Mucosa of gallbladder (tissue), 1 donor: ENCODE measurements around the gene GPRIN2. TPM values are rescaled to one million over a fixed set of nuclear protein-coding genes. Genes with fewer than 3 reads are reported as not detected.
A peak's percentile ranks its signal among the peaks of the same experiment; 100 is the strongest.
"Not testable (repeated sequence)": the region's sequence is repeated elsewhere in the genome, so short reads cannot be mapped to it uniquely, and the experiment has no call there.

ENCODE experiments used
- DNase-seq: peaks from one replicate; pipeline ENCODE4 v3.0.0-alpha.2; 2020; ENCODE audit warnings: low spot score
- total RNA-seq: library from RNA; stranded (reverse); gene quantifications from one replicate; pipeline ENCODE4 v1.2.1, GENCODE V29; 2021
- donor health status: DM: no; HTN: no; CAD: no.

Gene GPRIN2
- total RNA-seq, 1 donor from 2014 or later: 14.8 TPM

DNA sequence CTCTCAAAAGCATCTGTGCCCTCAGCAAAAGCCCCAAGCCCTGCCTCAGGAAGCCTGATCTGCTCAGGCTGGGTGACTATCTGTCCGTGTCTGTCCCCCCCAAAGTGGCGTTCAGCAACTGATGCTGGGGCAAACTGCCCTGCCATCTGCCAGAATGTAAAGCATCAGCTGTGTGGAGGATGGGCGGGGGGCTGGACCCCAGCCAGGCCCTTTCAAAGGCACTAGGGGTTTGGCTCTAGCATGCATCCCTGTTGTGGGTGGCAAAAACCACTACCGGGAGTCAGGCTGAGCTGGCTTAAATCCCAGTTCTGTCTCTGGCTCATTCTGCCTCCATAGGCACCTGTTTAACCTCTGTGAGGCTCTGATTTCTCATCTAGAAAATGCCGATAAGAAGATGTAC lies 35.5 kb downstream of the GPRIN2 start:
- DNase-seq: peak; percentile 10

DNA sequence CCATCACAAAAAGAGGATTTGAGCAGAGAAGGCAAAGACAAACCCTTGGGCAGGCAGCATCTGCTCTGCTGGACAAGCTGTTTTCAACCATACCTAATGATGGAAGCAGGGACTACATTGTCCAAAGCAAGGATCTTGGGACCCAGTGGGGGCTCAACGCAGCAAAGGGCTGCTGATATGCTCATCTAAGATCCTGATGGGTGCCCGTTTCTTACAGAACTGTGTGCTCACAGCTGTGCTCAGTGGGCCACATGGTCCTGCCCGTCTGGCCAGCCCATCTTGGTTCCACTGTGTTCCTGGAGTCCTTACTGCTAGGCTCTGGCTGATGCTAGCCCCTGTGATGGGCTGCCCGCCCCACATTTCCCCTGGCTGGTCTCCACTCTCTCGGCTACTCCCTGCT lies 36.1 kb downstream of the GPRIN2 start:
- DNase-seq: peak; percentile 9

DNA sequence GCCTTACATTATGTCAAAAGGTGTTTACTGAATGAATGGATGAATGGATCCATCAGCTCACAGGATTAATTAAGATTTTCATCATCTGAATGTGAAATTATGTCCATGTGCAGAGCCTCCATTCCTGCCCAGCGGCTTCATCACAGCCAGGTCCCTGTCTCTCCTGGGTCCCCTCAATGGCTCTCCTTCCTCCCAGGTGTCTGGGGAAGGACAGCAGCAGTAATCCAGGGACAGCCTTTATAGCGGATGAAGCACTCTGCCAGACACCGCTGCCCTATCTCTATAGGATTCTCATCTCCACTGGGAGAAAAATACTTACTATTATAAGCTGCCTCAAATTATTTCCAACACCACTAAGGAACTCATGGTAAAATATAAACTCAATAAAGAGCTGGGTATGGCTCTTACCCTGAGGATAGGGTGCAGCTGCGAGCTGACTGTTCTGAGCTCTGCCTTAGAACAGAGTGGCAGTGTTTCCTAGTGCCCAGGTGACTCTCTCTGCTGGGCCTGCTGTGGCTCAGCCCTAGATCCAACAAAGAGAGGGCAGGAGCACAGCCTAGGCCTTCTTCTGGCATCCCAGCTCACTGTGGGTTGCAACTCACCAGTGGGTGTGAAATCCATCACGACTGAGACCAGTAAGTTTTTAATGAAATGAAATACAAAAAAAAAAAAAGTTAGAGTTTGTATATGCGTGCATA lies 38.3 kb downstream of the GPRIN2 start:
- DNase-seq: peak; percentile 8

DNA sequence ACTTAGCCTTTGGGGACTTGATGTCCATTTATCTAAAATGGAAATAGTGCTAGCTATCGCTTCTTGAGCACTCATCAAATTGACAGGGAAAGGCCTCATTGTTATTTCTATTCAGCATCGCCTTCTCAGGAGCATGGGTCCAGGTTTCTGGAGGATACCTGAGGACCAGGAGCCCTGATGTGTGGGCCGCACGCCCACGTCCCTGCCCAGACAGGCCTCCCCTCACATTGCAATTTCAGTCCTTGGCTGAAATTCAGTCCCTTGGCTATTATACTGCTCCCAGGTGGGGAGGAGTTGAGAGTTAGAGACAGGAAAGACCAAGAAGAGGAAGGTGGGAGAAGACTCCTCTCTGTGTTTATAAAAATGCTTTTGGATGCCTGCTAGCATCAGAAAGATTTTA lies 38.9 kb downstream of the GPRIN2 start:
- no peak for DNase-seq

DNA sequence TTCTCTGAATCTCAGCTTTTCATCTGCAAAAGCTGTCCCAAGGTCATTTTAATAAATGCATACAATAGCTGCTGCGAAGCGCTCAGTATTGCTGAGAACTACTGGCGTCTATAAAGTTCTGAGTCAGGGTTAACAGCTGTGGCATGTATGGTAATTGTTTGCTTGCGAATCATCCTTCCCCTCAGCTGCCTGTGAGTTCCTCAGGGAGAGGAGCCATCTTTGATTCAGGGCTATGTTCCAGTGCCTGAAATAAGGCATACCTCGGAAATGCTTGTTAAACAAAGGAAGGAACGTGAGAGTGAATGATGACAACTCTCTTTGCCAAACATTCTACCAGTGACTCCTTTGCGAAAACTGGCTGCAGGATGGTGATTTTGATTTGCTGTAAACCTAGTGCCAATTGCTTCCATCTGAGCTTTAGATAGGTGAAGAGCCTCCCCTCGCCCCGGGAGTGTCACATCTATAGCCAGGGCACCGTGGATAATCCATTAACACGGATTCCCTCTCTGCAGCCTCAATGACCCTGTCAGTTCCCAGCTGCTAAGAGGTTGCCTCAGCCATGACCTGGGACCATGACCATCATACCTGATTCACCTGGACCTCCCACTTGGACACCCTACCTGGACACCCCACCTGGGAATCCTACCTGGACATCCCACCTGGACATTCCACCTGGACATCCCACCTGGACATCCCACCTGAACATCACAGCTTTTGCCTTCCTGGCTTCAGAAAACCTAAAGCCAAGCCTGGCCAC lies 39.6 kb downstream of the GPRIN2 start:
- DNase-seq: peak; percentile 10

DNA sequence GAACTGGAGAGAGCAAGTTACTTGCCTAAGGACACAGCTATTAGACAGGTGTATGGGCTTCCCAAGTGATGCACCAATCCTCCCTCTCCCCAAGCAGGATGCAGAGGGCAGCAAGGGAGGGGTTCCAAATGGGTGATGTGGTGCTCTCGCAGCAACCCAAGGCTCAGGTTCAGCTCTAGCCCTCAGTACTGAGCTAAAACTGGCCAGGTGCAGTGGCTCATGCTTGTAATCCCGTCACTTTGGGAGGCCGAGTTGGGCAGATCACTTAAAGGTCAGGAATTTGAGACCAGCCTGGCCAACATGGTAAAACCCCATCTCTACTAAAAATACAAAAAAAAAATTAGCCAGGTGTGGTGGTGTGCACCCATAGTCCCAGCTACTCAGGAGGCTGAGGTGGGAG lies 40.7 kb downstream of the GPRIN2 start:
- DNase-seq: peak; percentile 8

DNA sequence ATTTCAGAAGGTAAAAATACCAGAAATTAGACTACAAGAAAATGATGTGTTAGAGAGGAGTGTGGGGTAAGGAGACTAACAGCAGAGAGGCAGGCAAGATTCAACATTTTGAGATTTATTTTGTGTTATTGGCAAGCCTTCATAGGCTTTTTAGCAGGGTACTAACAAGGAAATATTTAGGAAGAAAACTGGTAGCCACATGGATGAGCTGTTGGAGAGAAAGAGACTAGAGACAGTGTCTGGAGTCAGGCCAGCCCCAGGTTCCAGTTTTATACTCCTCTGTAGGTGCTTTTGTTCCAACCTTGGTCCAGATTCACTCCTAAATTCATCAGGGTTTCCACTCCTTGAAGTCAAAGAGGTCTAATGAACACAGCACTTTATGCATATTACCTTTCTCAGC lies 41.1 kb downstream of the GPRIN2 start:
- DNase-seq: no peak

DNA sequence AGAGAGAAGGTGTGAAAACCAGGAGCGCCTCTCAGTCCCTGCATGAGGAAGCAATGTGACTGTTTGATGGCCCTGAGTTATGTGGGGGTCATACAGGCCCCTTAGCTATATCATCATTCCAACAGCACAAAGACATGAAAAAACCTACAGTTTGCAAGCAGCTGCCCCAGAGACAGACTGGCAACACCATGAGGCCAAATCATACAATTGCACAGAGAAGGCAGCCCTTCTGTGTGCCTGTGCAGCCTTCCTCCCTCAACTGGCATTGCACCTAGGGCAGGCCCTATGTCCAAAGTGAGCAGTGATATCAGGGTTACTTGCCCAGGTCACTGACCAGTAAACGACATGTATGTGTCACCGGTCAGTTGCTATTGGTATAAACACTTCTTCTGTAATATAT lies 41.6 kb downstream of the GPRIN2 start:
- no peak for DNase-seq

DNA sequence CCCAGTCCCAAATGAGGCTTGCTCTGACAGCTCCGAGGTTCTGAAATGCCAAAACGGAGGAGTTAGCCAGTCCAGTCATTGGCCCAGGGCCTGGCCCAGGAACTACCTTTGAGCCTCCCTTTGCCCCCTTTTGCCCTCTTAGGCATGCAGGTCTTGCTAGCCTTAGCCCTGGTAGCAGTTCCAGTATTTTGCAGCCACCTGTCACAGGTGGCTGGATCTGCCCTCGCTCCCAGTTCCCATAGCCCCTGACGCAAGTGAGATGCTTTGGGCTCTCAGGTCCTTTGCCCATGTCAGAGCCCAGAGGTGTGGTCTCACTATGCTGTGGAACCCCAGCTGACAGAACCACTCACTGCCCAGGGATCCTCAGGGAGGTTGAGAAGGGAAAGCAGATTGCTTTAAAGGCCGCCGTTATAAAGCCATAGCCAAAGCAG lies 42.0 kb downstream of the GPRIN2 start:
- DNase-seq: peak; percentile 9

DNA sequence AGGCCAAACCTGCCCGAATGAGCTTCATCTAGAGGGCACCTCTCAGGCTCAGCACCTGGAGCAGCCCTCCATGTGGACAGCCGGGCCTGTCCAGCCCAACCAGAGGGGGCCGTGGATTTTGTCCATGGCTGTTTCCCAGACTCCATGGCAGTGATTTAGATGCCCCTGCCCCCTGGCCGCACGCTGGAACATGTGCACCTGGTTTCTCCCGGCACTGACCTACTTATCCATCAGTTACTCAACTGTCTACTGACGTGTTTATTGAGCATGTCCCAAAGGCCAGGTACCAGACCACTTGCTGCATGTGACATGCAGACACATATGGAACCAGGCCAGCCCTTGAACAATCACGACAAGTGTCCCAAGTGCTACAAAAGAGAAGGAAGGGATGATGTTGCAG lies 43.1 kb downstream of the GPRIN2 start:
- DNase-seq: not testable (repeated sequence)

DNA sequence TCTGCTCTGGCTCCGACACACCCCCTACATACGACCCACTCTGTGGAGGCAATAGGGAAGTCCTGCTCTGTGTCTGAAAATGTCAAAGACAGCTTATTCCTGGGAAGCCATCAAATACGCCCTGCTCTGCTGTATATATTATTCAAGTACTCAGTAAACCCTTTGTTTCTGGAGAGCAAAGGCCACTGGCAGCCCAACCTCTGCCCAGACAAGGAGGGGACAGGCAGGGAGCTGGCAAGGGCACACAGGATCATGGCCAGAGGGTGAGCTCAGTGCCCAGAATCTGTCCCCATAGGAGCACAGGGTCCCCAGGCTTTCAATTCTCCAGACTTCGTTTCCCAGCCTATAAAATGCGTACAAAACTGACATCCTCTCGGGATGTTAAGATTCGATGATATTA lies 43.7 kb downstream of the GPRIN2 start:
- not testable (repeated sequence) for DNase-seq

DNA sequence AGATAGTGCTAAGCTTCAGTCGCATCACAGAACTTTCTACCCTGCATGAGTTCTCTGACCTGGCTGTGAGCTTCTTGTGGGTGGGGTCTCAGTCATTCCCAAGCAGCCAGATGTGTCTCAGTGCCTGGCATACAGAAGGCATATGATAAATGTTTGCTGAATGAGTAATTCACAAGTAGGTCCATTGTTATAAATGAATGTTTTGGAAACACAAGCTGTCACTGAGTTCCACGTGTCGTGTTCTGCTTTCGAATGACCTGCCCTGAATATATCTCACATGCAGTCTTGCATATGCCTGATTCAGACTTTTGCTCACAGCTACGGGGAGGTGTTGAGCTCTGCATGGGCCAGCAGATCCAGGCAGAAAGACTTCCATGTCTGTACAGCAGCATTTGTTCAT lies 44.5 kb downstream of the GPRIN2 start:
- not testable (repeated sequence) for DNase-seq

Other genes starting within 250 kb of the GPRIN2 start
- not detected for gene ANXA8L1, start 180.9 kb downstream of the GPRIN2 start, total RNA-seq
- gene NPY4R, start 90.7 kb downstream of the GPRIN2 start, total RNA-seq: 0.14 TPM
- 1.4 TPM for gene SYT15, start 22.5 kb upstream of the GPRIN2 start, total RNA-seq